ENCODE results near the gene SLC30A9.

The SLC30A9 gene

GRCh38 chr4:41990365-41991111, at the start of gene SLC30A9:
Gene SLC30A9 (plus strand): TSS chr4:41990530. CDS start chr4:41990652, 122 bp downstream.
- DNase-seq = peak; percentile 83 to 93

GRCh38 chr4:41940834-41941233, 49.5 kb upstream of the SLC30A9 start:
- DNase-seq = no peak

GRCh38 chr4:41943506-41943905, 46.8 kb upstream of the SLC30A9 start:
- DNase-seq = no peak

- no peak for DNase-seq
Observed at GRCh38 chr4:41944089-41944488, 46.2 kb upstream of the SLC30A9 start.

DNA sequence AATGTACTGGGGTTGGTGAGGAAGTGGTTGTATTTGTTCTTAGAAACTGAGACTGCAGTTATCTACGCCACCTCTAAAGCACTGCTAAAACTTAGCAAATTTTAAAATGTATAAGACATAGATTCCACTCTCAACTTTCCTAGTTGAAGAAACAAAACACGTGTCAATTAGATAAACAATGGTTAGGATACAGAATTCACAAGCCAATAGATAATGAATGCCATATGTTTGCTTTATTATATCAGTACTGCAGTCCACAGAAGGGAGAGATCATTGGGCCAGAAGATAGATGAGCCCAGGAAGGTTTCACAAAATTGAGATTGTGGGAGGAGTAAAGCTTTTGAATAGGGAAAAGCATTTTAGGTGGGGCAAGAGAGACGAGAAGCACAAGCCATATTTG, 40.8 kb upstream of the SLC30A9 start:
- DNase-seq = no peak

- DNase-seq = no peak
Observed at GRCh38 chr4:41957634-41958033, 32.7 kb upstream of the SLC30A9 start.

GRCh38 chr4:41963105-41963504, 27.2 kb upstream of the SLC30A9 start:
- no peak for DNase-seq

GRCh38 chr4:41964401-41964800, 25.9 kb upstream of the SLC30A9 start:
- DNase-seq = no peak

DNA sequence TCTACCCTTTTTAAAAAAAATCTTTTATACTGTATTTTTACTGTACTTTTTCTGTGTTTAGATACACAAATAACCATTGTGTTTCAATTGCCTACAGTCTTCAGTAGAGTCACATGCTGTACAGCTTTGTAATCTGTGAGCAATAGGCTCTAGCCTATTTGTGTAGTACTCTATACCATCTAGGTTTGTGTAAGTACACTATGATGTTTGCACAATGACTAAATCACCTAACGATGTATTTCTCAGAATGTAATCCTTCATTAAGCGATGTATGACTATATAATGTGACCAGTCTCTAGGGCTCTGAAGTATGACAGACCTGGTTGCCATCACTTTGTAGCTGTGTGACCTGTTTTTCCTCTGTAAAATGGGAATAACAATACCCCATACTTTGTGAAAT, 22.9 kb upstream of the SLC30A9 start:
- no peak for DNase-seq

GRCh38 chr4:41969671-41970070, 20.7 kb upstream of the SLC30A9 start:
- no peak for DNase-seq

DNA sequence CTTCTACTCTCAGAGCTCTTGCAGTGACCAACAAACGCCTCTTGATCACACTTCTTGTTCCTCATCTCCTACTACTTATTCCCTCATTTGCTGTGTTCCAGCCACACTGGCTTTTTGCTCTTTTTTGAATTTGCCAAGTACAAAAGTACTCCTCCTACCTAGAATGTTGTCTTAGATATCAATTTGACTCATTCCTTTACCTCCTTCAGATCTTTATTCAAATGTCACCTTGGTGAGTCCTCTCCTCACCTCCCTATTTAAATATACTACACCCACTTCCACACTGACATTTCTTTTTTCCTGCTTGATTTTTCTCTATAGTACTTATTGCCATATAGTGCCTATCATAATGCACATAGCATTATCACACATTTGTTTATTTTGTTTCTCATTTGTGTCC, 15.0 kb upstream of the SLC30A9 start:
- DNase-seq = no peak

GRCh38 chr4:41976775-41977516, 13.4 kb upstream of the SLC30A9 start:
- no peak for DNase-seq

- DNase-seq = no peak
Observed at GRCh38 chr4:41977709-41978108, 12.6 kb upstream of the SLC30A9 start.

- no peak for DNase-seq
Observed at GRCh38 chr4:41981456-41981855, 8.9 kb upstream of the SLC30A9 start, which contains the start of gene DCAF4L1. Gene DCAF4L1 (plus strand): TSS chr4:41981756. CDS start chr4:41981793, 37 bp downstream.

GRCh38 chr4:41982716-41983115, 7.6 kb upstream of the SLC30A9 start:
- no peak for DNase-seq

- DNase-seq = no peak
Observed at GRCh38 chr4:41985151-41985550, 5.2 kb upstream of the SLC30A9 start.

- no peak for DNase-seq
Observed at GRCh38 chr4:41989994-41990364, 351 bp upstream of the SLC30A9 start.

- no peak for DNase-seq
Observed at GRCh38 chr4:41991916-41992767, 1.8 kb downstream of the SLC30A9 start.

- DNase-seq = no peak
Observed at GRCh38 chr4:41992967-41993857, 2.9 kb downstream of the SLC30A9 start.

- no peak for DNase-seq
Observed at GRCh38 chr4:41994461-41994985, 4.2 kb downstream of the SLC30A9 start.

- no peak for DNase-seq
Observed at GRCh38 chr4:41998019-41998418, 7.7 kb downstream of the SLC30A9 start.

DNA sequence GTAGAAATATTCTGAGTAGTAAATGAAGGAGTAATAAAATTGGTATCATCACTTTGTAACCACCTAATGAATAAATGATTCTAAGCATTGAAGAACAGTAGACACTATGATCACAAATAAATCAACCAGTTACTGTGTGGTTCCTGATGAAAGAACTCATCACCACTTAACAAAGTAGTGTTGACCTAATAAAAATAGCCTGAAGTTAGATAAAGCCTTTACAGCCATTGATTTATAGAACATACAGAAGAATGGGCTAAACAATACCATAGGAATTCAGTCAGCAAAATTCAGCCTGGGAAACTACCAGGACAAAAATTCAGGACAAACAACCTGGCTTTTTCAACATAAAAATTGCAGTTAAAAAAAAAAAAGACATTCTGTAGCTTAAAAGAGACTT, 9.0 kb downstream of the SLC30A9 start:
- DNase-seq = no peak
